Astrocyte (in vitro differentiated cells and primary cell): Measurements from ENCODE around the gene IFNB1. TPM values are rescaled to one million over a fixed set of nuclear protein-coding genes. Genes with fewer than 3 reads are reported as not detected.
A peak's percentile ranks its signal among the peaks of the same experiment; 100 is the strongest.

Source experiments
- DNase-seq: peaks from one replicate; pipeline ENCODE4 v3.0.0-alpha.2; 2010; ENCODE audit warnings: low read depth
- FAIRE-seq: peaks from 2 replicates; lab custom pipeline; 2011; peaks lifted over from hg19 to GRCh38; lab: Jason Lieb, UNC
- H2AFZ ChIP-seq: 2 replicates; pipeline ENCODE4 v1.6.0; 2012; ENCODE audit warnings: low read depth, low read length, inconsistent platforms
- H3K27ac ChIP-seq: 2 replicates; pipeline ENCODE4 v1.5.1; 2011; ENCODE audit warnings: low read depth, low read length, inconsistent platforms
- H3K27me3 ChIP-seq: 2 replicates; pipeline ENCODE4 v1.6.0; 2011; ENCODE audit warnings: low read length, inconsistent platforms; ENCODE audit not compliant: insufficient read depth
- H3K36me3 ChIP-seq: 2 replicates; pipeline ENCODE4 v1.5.1; 2011; ENCODE audit warnings: low read length, inconsistent platforms; ENCODE audit not compliant: insufficient read depth
- H3K4me1 ChIP-seq: 2 replicates; pipeline ENCODE4 v1.5.1; 2011; ENCODE audit warnings: low read length, inconsistent platforms; ENCODE audit not compliant: insufficient read depth
- H3K4me2 ChIP-seq: 2 replicates; pipeline ENCODE4 v1.6.0; 2012; ENCODE audit warnings: low read length, inconsistent platforms
- H3K4me3 ChIP-seq: 2 replicates; pipeline ENCODE4 v1.5.1; 2011; ENCODE audit warnings: low read depth, mild to moderate bottlenecking, low read length, inconsistent platforms; ENCODE audit not compliant: insufficient read depth
- H3K79me2 ChIP-seq: 2 replicates; pipeline ENCODE4 v1.6.0; 2012; ENCODE audit warnings: mild to moderate bottlenecking, low read length, inconsistent platforms; ENCODE audit not compliant: insufficient read depth
- H3K9ac ChIP-seq: 2 replicates; pipeline ENCODE4 v1.6.0; 2012; ENCODE audit warnings: mild to moderate bottlenecking, low read length, inconsistent platforms
- H3K9me3 ChIP-seq: 2 replicates; pipeline ENCODE4 v1.5.1; 2012; ENCODE audit warnings: low read depth, mild to moderate bottlenecking, low read length, inconsistent platforms; ENCODE audit not compliant: insufficient read depth
- H4K20me1 ChIP-seq: 2 replicates; pipeline ENCODE4 v1.6.0; 2012; ENCODE audit warnings: low read length, inconsistent platforms; ENCODE audit not compliant: insufficient read depth
- H3K27ac Mint-ChIP-seq: one replicate; pipeline ENCODE4 v1.8.0; 2021; ENCODE audit warnings: mild to moderate bottlenecking, mixed read lengths; ENCODE audit not compliant: unreplicated experiment
- H3K27me3 Mint-ChIP-seq: one replicate; pipeline ENCODE4 v1.8.0; 2021; ENCODE audit warnings: low read depth, mixed read lengths; ENCODE audit not compliant: unreplicated experiment
- H3K36me3 Mint-ChIP-seq: one replicate; pipeline ENCODE4 v1.8.0; 2021; ENCODE audit warnings: low read depth, mixed read lengths; ENCODE audit not compliant: unreplicated experiment
- H3K4me1 Mint-ChIP-seq: one replicate; pipeline ENCODE4 v1.8.0; 2021; ENCODE audit warnings: low read depth, mixed read lengths; ENCODE audit not compliant: unreplicated experiment
- H3K4me3 Mint-ChIP-seq: one replicate; pipeline ENCODE4 v1.8.0; 2021; ENCODE audit warnings: mild to moderate bottlenecking, moderate library complexity, mixed read lengths; ENCODE audit not compliant: unreplicated experiment
- H3K9me3 Mint-ChIP-seq: one replicate; pipeline ENCODE4 v1.8.0; 2021; ENCODE audit warnings: mild to moderate bottlenecking, mixed read lengths; ENCODE audit not compliant: unreplicated experiment
- EZH2 ChIP-seq: IDR thresholded peaks from 2 replicates; pipeline ENCODE4 v1.6.1; 2012; ENCODE audit warnings: mild to moderate bottlenecking, low read length, inconsistent platforms; ENCODE audit not compliant: insufficient read depth
- total RNA-seq: library from RNA; stranded (reverse); gene quantifications from 2 replicates; pipeline ENCODE4 v1.2.1, GENCODE V29; 2021
- TF ChIP-seq, protein P1 (sequence below): IDR thresholded peaks from 2 replicates; pipeline ENCODE4 v1.5.1; 2011; ENCODE audit warnings: low read depth, mild to moderate bottlenecking, inconsistent platforms, low read length, moderate library complexity; ENCODE audit not compliant: insufficient read depth

The IFNB1 gene
- total RNA-seq, 1 donor from 2014 or later, result 2.5 TPM

GRCh38 chr9:21096901-21097255 lies 19.1 kb upstream of the IFNB1 start:
- no peak overlapping the region for H3K4me3 Mint-ChIP-seq
- Histone ChIP-seq H3K27me3 (no peaks in the 10 kb centered on the region), H3K36me3 (no peaks in the 10 kb centered on the region), H3K4me2 (no peak overlapping the region), H3K27ac (no peak overlapping the region), H3K4me1 (no peaks in the 10 kb centered on the region), H3K79me2 (no peaks in the 10 kb centered on the region), H4K20me1 (no peaks in the 10 kb centered on the region), H3K9ac (no peak overlapping the region), H2AFZ (peak overlapping the region; percentile 32), H3K4me3 (no peak overlapping the region), H3K9me3 (no peaks in the 10 kb centered on the region)
- H3K36me3 Mint-ChIP-seq, result no peaks in the 10 kb centered on the region
- DNase-seq (no peak), FAIRE-seq (no peak)
- no peaks in the 10 kb centered on the region for H3K9me3 Mint-ChIP-seq
- peak overlapping the region; percentile 96 for H3K27ac Mint-ChIP-seq
- no peaks in the 10 kb centered on the region for H3K27me3 Mint-ChIP-seq
- H3K4me1 Mint-ChIP-seq, result peaks cover 18% of the 10 kb centered on the region
- no peak for TF ChIP-seq EZH2
- TF ChIP-seq, protein P1, sequence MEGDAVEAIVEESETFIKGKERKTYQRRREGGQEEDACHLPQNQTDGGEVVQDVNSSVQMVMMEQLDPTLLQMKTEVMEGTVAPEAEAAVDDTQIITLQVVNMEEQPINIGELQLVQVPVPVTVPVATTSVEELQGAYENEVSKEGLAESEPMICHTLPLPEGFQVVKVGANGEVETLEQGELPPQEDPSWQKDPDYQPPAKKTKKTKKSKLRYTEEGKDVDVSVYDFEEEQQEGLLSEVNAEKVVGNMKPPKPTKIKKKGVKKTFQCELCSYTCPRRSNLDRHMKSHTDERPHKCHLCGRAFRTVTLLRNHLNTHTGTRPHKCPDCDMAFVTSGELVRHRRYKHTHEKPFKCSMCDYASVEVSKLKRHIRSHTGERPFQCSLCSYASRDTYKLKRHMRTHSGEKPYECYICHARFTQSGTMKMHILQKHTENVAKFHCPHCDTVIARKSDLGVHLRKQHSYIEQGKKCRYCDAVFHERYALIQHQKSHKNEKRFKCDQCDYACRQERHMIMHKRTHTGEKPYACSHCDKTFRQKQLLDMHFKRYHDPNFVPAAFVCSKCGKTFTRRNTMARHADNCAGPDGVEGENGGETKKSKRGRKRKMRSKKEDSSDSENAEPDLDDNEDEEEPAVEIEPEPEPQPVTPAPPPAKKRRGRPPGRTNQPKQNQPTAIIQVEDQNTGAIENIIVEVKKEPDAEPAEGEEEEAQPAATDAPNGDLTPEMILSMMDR, result no peak

DNA sequence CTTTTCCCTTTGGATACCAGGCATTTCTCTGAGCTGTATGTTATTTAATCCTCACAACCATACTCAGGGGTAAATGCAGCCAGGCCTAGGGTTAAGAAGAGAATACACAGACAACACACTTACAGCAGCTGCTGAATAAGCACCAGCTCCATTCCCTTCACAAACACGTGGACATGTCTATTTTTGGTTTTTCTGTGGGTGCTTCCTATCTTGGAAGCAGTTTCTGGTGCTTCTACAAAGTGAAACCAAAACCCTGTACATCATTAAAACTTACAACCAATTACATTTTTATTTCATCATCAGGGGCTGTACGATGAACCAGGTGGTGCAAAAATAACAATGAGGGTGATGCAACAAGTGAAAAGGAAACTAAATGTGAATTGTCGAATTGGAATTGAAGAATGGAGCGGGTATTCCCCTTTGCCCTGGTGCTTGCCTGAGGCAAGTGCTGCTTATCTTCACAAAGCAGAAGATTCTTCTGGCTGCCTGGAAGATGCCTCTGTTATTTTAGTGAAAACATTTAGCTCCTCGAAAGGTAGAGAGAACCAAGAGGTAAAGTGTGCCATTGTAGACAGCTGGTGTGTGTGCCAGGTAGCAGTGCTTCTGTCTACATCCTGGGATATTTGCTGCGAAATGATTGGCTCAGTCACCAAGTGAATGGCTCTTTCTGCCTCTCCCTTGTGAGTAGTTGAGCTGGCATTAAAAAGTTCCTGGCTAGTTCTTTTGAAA lies 18.6 kb upstream of the IFNB1 start:
- peak; percentile 21 for DNase-seq
- H4K20me1 ChIP-seq, result no peaks in the 10 kb centered on the region
- Mint-ChIP-seq H3K36me3 (no peaks in the 10 kb centered on the region), H3K27me3 (no peaks in the 10 kb centered on the region), H3K9me3 (no peaks in the 10 kb centered on the region), H3K4me3 (no peak overlapping the region), H3K4me1 (peaks cover 18% of the 10 kb centered on the region), H3K27ac (peak overlapping the region; percentile 96)
- H3K27ac ChIP-seq, result no peak overlapping the region
- H3K9ac ChIP-seq, result no peak overlapping the region
- peak; percentile 68 for FAIRE-seq
- H3K79me2 ChIP-seq, result no peaks in the 10 kb centered on the region
- H3K9me3 ChIP-seq, result no peaks in the 10 kb centered on the region
- peak overlapping the region; percentile 32 for H2AFZ ChIP-seq
- H3K4me1 ChIP-seq, result no peaks in the 10 kb centered on the region
- TF ChIP-seq, protein P1, result no peak
- no peak for TF ChIP-seq EZH2
- peak overlapping the region; percentile 41 for H3K4me2 ChIP-seq
- no peaks in the 10 kb centered on the region for H3K27me3 ChIP-seq
- H3K36me3 ChIP-seq, result no peaks in the 10 kb centered on the region
- H3K4me3 ChIP-seq, result no peak overlapping the region

GRCh38 chr9:21095561-21095960 lies 17.8 kb upstream of the IFNB1 start:
- FAIRE-seq, result peak; percentile 60
- no peaks in the 10 kb centered on the region for H3K36me3 Mint-ChIP-seq
- H3K4me3 ChIP-seq, result no peak overlapping the region
- H3K9me3 ChIP-seq, result no peaks in the 10 kb centered on the region
- H4K20me1 ChIP-seq, result no peaks in the 10 kb centered on the region
- H3K27me3 ChIP-seq, result no peaks in the 10 kb centered on the region
- TF ChIP-seq, protein P1, result no peak
- no peak for TF ChIP-seq EZH2
- H2AFZ ChIP-seq, result no peak overlapping the region
- H3K27ac Mint-ChIP-seq, result peak overlapping the region; percentile 96
- no peak overlapping the region for H3K4me3 Mint-ChIP-seq
- peaks cover 18% of the 10 kb centered on the region for H3K4me1 Mint-ChIP-seq
- H3K27me3 Mint-ChIP-seq, result no peaks in the 10 kb centered on the region
- no peak overlapping the region for H3K27ac ChIP-seq
- no peaks in the 10 kb centered on the region for H3K9me3 Mint-ChIP-seq
- H3K79me2 ChIP-seq, result no peaks in the 10 kb centered on the region
- DNase-seq, result no peak
- H3K4me2 ChIP-seq, result no peak overlapping the region
- H3K9ac ChIP-seq, result no peak overlapping the region
- no peaks in the 10 kb centered on the region for H3K4me1 ChIP-seq
- H3K36me3 ChIP-seq, result no peaks in the 10 kb centered on the region
